ENCODE data around the gene ZNF816.
"Not testable (repeated sequence)": the region's sequence is repeated elsewhere in the genome, so short reads cannot be mapped to it uniquely, and the experiment has no call there.

The ZNF816 gene

GRCh38 chr19:52936151-52936953 lies 26.3 kb downstream of the ZNF816 start (continued):
- no peak for TF ChIP-seq CSRNP3 (CRISPR knock-in tag; IDR thresholded peaks at IDR 0.05)

GRCh38 chr19:52935434-52935833 lies 27.2 kb downstream of the ZNF816 start:
- no peak for TF ChIP-seq POU6F1 (CRISPR knock-in tag; IDR thresholded peaks at IDR 0.05; ENCODE audit: borderline replicate concordance, low read depth)
- no peak for TF ChIP-seq ZFP3 (CRISPR knock-in tag; IDR thresholded peaks at IDR 0.05)
- no peak for TF ChIP-seq TOX (CRISPR knock-in tag; IDR thresholded peaks at IDR 0.05; ENCODE audit: borderline replicate concordance)
- no peak for TF ChIP-seq TSHZ2 (CRISPR knock-in tag; IDR thresholded peaks at IDR 0.05)
- no peak for TF ChIP-seq ZC3H10 (CRISPR knock-in tag; IDR thresholded peaks at IDR 0.05)
- no peak for TF ChIP-seq RARB (CRISPR knock-in tag; IDR thresholded peaks at IDR 0.05)
- TF ChIP-seq CSDC2 (CRISPR knock-in tag; IDR thresholded peaks at IDR 0.05), result no peak
- TF ChIP-seq ZNF70 (CRISPR knock-in tag; IDR thresholded peaks at IDR 0.05), result no peak
- no peak for TF ChIP-seq CREB5 (CRISPR knock-in tag; IDR thresholded peaks at IDR 0.05; ENCODE audit: low read depth)
- no peak for TF ChIP-seq TCF4 (CRISPR knock-in tag; IDR thresholded peaks at IDR 0.05; ENCODE audit: borderline replicate concordance)
- no peak for TF ChIP-seq SNAI2 (CRISPR knock-in tag; IDR thresholded peaks at IDR 0.05)
- TF ChIP-seq BACH2 (CRISPR knock-in tag; IDR thresholded peaks at IDR 0.05; ENCODE audit: borderline replicate concordance), result no peak
- TF ChIP-seq CSRNP3 (CRISPR knock-in tag; IDR thresholded peaks at IDR 0.05), result no peak
- TF ChIP-seq OSR1 (CRISPR knock-in tag; IDR thresholded peaks at IDR 0.05), result no peak
- TF ChIP-seq ZFP30 (CRISPR knock-in tag; IDR thresholded peaks at IDR 0.05), result no peak
- no peak for TF ChIP-seq ISL1 (CRISPR knock-in tag; IDR thresholded peaks at IDR 0.05)
- ATAC-seq, result no peak

GRCh38 chr19:52924641-52925040 lies 38.0 kb downstream of the ZNF816 start:
- ATAC-seq, result not testable (repeated sequence)

- TF ChIP-seq ZFP3 (CRISPR knock-in tag; IDR thresholded peaks at IDR 0.05) (no peak), SNAI2 (CRISPR knock-in tag; IDR thresholded peaks at IDR 0.05) (no peak), PPARA (CRISPR knock-in tag; IDR thresholded peaks at IDR 0.05; ENCODE audit: borderline replicate concordance) (no peak), CSRNP3 (CRISPR knock-in tag; IDR thresholded peaks at IDR 0.05) (no peak), ISL1 (CRISPR knock-in tag; IDR thresholded peaks at IDR 0.05) (no peak), ZNF565 (CRISPR knock-in tag; conservative IDR thresholded peaks at IDR 0.05; ENCODE audit: low read depth) (no peak), TOX (CRISPR knock-in tag; IDR thresholded peaks at IDR 0.05; ENCODE audit: borderline replicate concordance) (no peak), RARB (CRISPR knock-in tag; IDR thresholded peaks at IDR 0.05) (no peak), ESRRG (CRISPR knock-in tag; IDR thresholded peaks at IDR 0.05) (no peak), OSR1 (CRISPR knock-in tag; IDR thresholded peaks at IDR 0.05) (no peak), BACH2 (CRISPR knock-in tag; IDR thresholded peaks at IDR 0.05; ENCODE audit: borderline replicate concordance) (no peak), ZC3H10 (CRISPR knock-in tag; IDR thresholded peaks at IDR 0.05) (no peak)
- no peak; the same call in 2 of the 3 replicates for ATAC-seq
These were observed 38.7 kb downstream of the ZNF816 start for GRCh38 chr19:52923778-52924593.
